Stomach smooth muscle (tissue), 2 donors: Measurements from ENCODE around the gene APBB2.

Experiments used
- H3K27ac ChIP-seq: one replicate; pipeline ENCODE4 v1.7.0; 2013; ENCODE audit warnings: mild to moderate bottlenecking, low read length, inconsistent platforms
- H3K27me3 ChIP-seq, 2 donors: one replicate each; pipeline ENCODE4 v1.7.0; 2013; ENCODE audit warnings: low read length in 2 of 2; ENCODE audit not compliant: insufficient read depth in 2 of 2, control insufficient read depth in 1 of 2
- H3K36me3 ChIP-seq, 2 donors: one replicate each; pipeline ENCODE4 v1.7.0; 2013; ENCODE audit warnings: low read length in 2 of 2; ENCODE audit not compliant: control insufficient read depth in 2 of 2, insufficient read depth in 2 of 2
- H3K4me1 ChIP-seq: one replicate; pipeline ENCODE4 v1.7.0; 2013; ENCODE audit warnings: low read length; ENCODE audit not compliant: control insufficient read depth, insufficient read depth
- H3K4me3 ChIP-seq, 2 donors: one replicate each; pipeline ENCODE4 v1.7.0; 2013; ENCODE audit warnings: low read length in 2 of 2
- H3K9ac ChIP-seq, 2 donors: one replicate each; pipeline ENCODE4 v1.7.0; 2013; ENCODE audit warnings: low read length in 2 of 2, mild to moderate bottlenecking in 1 of 2
- H3K9me3 ChIP-seq, 2 donors: one replicate each; pipeline ENCODE4 v1.7.0; 2013; ENCODE audit warnings: low read length in 2 of 2; ENCODE audit not compliant: control insufficient read depth in 2 of 2
- donor health status: healthy.
- donor health status: Pancreatic carcinoma.

APBB2 gene

GRCh38 chr4:41175794-41176193 lies 38.5 kb downstream of the APBB2 start:
- Histone ChIP-seq H3K9me3 (no peaks in the 10 kb centered on the region), H3K36me3 (no peaks in the 10 kb centered on the region), H3K4me3 (no peak overlapping the region), H3K27ac (no peak overlapping the region), H3K27me3 (no peaks in the 10 kb centered on the region), H3K4me1 (peaks cover 17% of the 10 kb centered on the region), H3K9ac (no peak overlapping the region)

GRCh38 chr4:41174444-41174843 lies 39.9 kb downstream of the APBB2 start:
- H3K4me1 ChIP-seq = peaks cover 15% of the 10 kb centered on the region
- no peak overlapping the region for H3K4me3 ChIP-seq
- H3K27ac ChIP-seq = no peak overlapping the region
- no peaks in the 10 kb centered on the region for H3K36me3 ChIP-seq
- H3K9ac ChIP-seq = no peak overlapping the region
- no peaks in the 10 kb centered on the region for H3K27me3 ChIP-seq
- H3K9me3 ChIP-seq = no peaks in the 10 kb centered on the region

- Histone ChIP-seq H3K9me3 (no peaks in the 10 kb centered on the region), H3K27ac (no peak overlapping the region), H3K4me1 (peaks cover 4% of the 10 kb centered on the region), H3K27me3 (no peaks in the 10 kb centered on the region), H3K9ac (no peak overlapping the region), H3K36me3 (no peaks in the 10 kb centered on the region), H3K4me3 (no peak overlapping the region)
These were observed 41.6 kb downstream of the APBB2 start for GRCh38 chr4:41172786-41173185.

- H3K4me3 ChIP-seq = no peak overlapping the region
- no peaks in the 10 kb centered on the region for H3K9me3 ChIP-seq
- no peak overlapping the region for H3K27ac ChIP-seq
- H3K9ac ChIP-seq = no peak overlapping the region
- H3K4me1 ChIP-seq = no peaks in the 10 kb centered on the region
- no peaks in the 10 kb centered on the region for H3K27me3 ChIP-seq
- no peaks in the 10 kb centered on the region for H3K36me3 ChIP-seq
These were observed 45.0 kb downstream of the APBB2 start for GRCh38 chr4:41169256-41169800.

- Histone ChIP-seq H3K27me3 (no peaks in the 10 kb centered on the region), H3K9ac (no peak overlapping the region), H3K4me3 (no peak overlapping the region), H3K9me3 (no peaks in the 10 kb centered on the region), H3K27ac (no peak overlapping the region), H3K36me3 (no peaks in the 10 kb centered on the region), H3K4me1 (no peaks in the 10 kb centered on the region)
These were observed 47.2 kb downstream of the APBB2 start for GRCh38 chr4:41167191-41167590.

GRCh38 chr4:41164405-41164804 lies 49.9 kb downstream of the APBB2 start:
- H3K4me3 ChIP-seq = no peak overlapping the region

GRCh38 chr4:41161355-41161754 lies 53.0 kb downstream of the APBB2 start:
- Histone ChIP-seq H3K36me3 (no peaks in the 10 kb centered on the region), H3K27ac (no peak overlapping the region), H3K9ac (no peak overlapping the region), H3K9me3 (no peaks in the 10 kb centered on the region), H3K4me3 (no peak overlapping the region), H3K4me1 (no peaks in the 10 kb centered on the region), H3K27me3 (no peaks in the 10 kb centered on the region)

More at GRCh38 chr4:41164405-41164804, 49.9 kb downstream of the APBB2 start:
- H3K9me3 ChIP-seq = no peaks in the 10 kb centered on the region
- H3K27ac ChIP-seq = no peak overlapping the region
- no peaks in the 10 kb centered on the region for H3K36me3 ChIP-seq
- H3K27me3 ChIP-seq = no peaks in the 10 kb centered on the region
- H3K4me1 ChIP-seq = no peaks in the 10 kb centered on the region
- no peak overlapping the region for H3K9ac ChIP-seq

- no peak overlapping the region for H3K27ac ChIP-seq
- no peaks in the 10 kb centered on the region for H3K9me3 ChIP-seq
- H3K27me3 ChIP-seq = no peaks in the 10 kb centered on the region
- no peak overlapping the region for H3K4me3 ChIP-seq
- H3K4me1 ChIP-seq = no peaks in the 10 kb centered on the region
- no peak overlapping the region for H3K9ac ChIP-seq
- H3K36me3 ChIP-seq = no peaks in the 10 kb centered on the region
These were observed 53.5 kb downstream of the APBB2 start for GRCh38 chr4:41160856-41161255.

- no peaks in the 10 kb centered on the region for H3K4me1 ChIP-seq
These were observed 54.1 kb downstream of the APBB2 start for GRCh38 chr4:41160012-41160789.

GRCh38 chr4:41158756-41159155 lies 55.6 kb downstream of the APBB2 start:
- Histone ChIP-seq H3K9ac (no peak overlapping the region), H3K4me1 (no peaks in the 10 kb centered on the region), H3K36me3 (no peaks in the 10 kb centered on the region), H3K9me3 (no peaks in the 10 kb centered on the region), H3K27ac (no peak overlapping the region), H3K27me3 (no peaks in the 10 kb centered on the region), H3K4me3 (no peak overlapping the region)

More at GRCh38 chr4:41160012-41160789, 54.1 kb downstream of the APBB2 start:
- H3K4me3 ChIP-seq = no peak overlapping the region
- no peak overlapping the region for H3K27ac ChIP-seq
- no peaks in the 10 kb centered on the region for H3K36me3 ChIP-seq
- no peaks in the 10 kb centered on the region for H3K9me3 ChIP-seq
- H3K9ac ChIP-seq = no peak overlapping the region
- no peaks in the 10 kb centered on the region for H3K27me3 ChIP-seq

- H3K9ac ChIP-seq = no peak overlapping the region
- no peak overlapping the region for H3K27ac ChIP-seq
- no peak overlapping the region for H3K4me3 ChIP-seq
- H3K9me3 ChIP-seq = no peaks in the 10 kb centered on the region
- no peaks in the 10 kb centered on the region for H3K27me3 ChIP-seq
- no peaks in the 10 kb centered on the region for H3K4me1 ChIP-seq
- H3K36me3 ChIP-seq = no peaks in the 10 kb centered on the region
These were observed 56.1 kb downstream of the APBB2 start for GRCh38 chr4:41158274-41158673.
